DMS79 treated with DMSO at 0.1 percent for 48 hours (cell line): ENCODE results near the gene APP.

Experiments used
- DNase-seq: peaks from one replicate; lab custom pipeline; 2025; lab: John Stamatoyannopoulos, UW

APP gene

GRCh38 chr21:25870084-25870483 is 300.5 kb downstream of the APP start:
- DNase-seq: no peak

- DNase-seq: no peak
Observed at GRCh38 chr21:25867061-25867460, 303.5 kb downstream of the APP start.

- DNase-seq: no peak
Observed at GRCh38 chr21:25863747-25864146, 306.8 kb downstream of the APP start.

GRCh38 chr21:25863031-25863430 is 307.5 kb downstream of the APP start:
- DNase-seq: no peak

GRCh38 chr21:25862596-25862995 is 308.0 kb downstream of the APP start:
- no peak for DNase-seq

GRCh38 chr21:25862112-25862511 is 308.5 kb downstream of the APP start:
- DNase-seq: no peak

- no peak for DNase-seq
Observed at GRCh38 chr21:25859235-25859929, 311.2 kb downstream of the APP start.

- DNase-seq: no peak
Observed at GRCh38 chr21:25858325-25858724, 312.2 kb downstream of the APP start.

GRCh38 chr21:25857308-25858074 is 313.1 kb downstream of the APP start:
- DNase-seq: no peak

- DNase-seq: no peak
Observed at GRCh38 chr21:25855576-25855975, 315.0 kb downstream of the APP start.

- DNase-seq: no peak
Observed at GRCh38 chr21:25850126-25850842, 320.3 kb downstream of the APP start.

- DNase-seq: no peak
Observed at GRCh38 chr21:25848309-25848708, 322.3 kb downstream of the APP start.

- DNase-seq: no peak
Observed at GRCh38 chr21:25845729-25846256, 324.8 kb downstream of the APP start.

- no peak for DNase-seq
Observed at GRCh38 chr21:25842925-25843324, 327.6 kb downstream of the APP start.

GRCh38 chr21:25838809-25839208 is 331.8 kb downstream of the APP start:
- DNase-seq: no peak

- DNase-seq: no peak
Observed at GRCh38 chr21:25837533-25838265, 332.9 kb downstream of the APP start.

- DNase-seq: no peak
Observed at GRCh38 chr21:25836396-25836795, 334.2 kb downstream of the APP start.

GRCh38 chr21:25834381-25834780 is 336.2 kb downstream of the APP start:
- DNase-seq: no peak

GRCh38 chr21:25831300-25831960 is 339.1 kb downstream of the APP start:
- no peak for DNase-seq
